Fibroblast of the aortic adventitia (primary cell): ENCODE results near the gene CD93. TPM values are rescaled to one million over a fixed set of nuclear protein-coding genes. Genes with fewer than 3 reads are reported as not detected.

Experiments used
- DNase-seq: peaks from one replicate; pipeline ENCODE4 v3.0.0-alpha.2; 2010; ENCODE audit warnings: low read depth
- H3K4me3 ChIP-seq: 2 replicates; pipeline ENCODE4 v1.5.1; 2011; ENCODE audit warnings: low read depth, mild to moderate bottlenecking, control low read depth, low read length, moderate library complexity
- CTCF ChIP-seq: IDR thresholded peaks from 2 replicates; pipeline ENCODE4 v1.5.1; 2011; ENCODE audit warnings: mild to moderate bottlenecking, low read length, control low read depth, inconsistent platforms; ENCODE audit not compliant: insufficient read depth
- total RNA-seq: library from RNA; depleted of rRNA; stranded (reverse); fragments of >200 nt; gene quantifications from 2 replicates; pipeline ENCODE4 v1.2.3, GENCODE V29; 2012; ENCODE audit warnings: low replicate concordance

The CD93 gene
- total RNA-seq, 1 donor = 0.27 TPM

- no peak overlapping the region for H3K4me3 ChIP-seq
- DNase-seq = no peak
- TF ChIP-seq CTCF = no peak
Measured at GRCh38 chr20:23120261-23120660, 34.1 kb upstream of the CD93 start.

- no peak for DNase-seq
- no peak for TF ChIP-seq CTCF
- H3K4me3 ChIP-seq = no peak overlapping the region
Measured at GRCh38 chr20:23119456-23120216, 33.5 kb upstream of the CD93 start.

GRCh38 chr20:23118766-23119165 is 32.6 kb upstream of the CD93 start:
- H3K4me3 ChIP-seq = no peak overlapping the region
- TF ChIP-seq CTCF = no peak
- DNase-seq = no peak

- no peak for TF ChIP-seq CTCF
- H3K4me3 ChIP-seq = no peak overlapping the region
- no peak for DNase-seq
Measured at GRCh38 chr20:23118144-23118543, 32.0 kb upstream of the CD93 start.

- no peak for DNase-seq
- no peak overlapping the region for H3K4me3 ChIP-seq
- TF ChIP-seq CTCF = no peak
Measured at GRCh38 chr20:23117738-23118137, 31.6 kb upstream of the CD93 start.

GRCh38 chr20:23116311-23117089 is 30.4 kb upstream of the CD93 start:
- peak; percentile 37 for DNase-seq
- H3K4me3 ChIP-seq = no peak overlapping the region
- TF ChIP-seq CTCF = no peak
